Neural cell (in vitro differentiated cells): Measurements from ENCODE around the gene ARHGEF38. TPM values are rescaled to one million over a fixed set of nuclear protein-coding genes. Genes with fewer than 3 reads are reported as not detected.

Experiments
- polyA plus RNA-seq: library from polyadenylated mRNA; depleted of rRNA; stranded (reverse); fragments of >200 nt; gene quantifications from 2 replicates; pipeline ENCODE4 v1.2.3, GENCODE V29; 2014
- small RNA-seq, 3 experiments: library from RNA; depleted of rRNA; stranded (forward); fragments of <200 nt; gene quantifications; one replicate each; pipeline ENCODE3, GENCODE V24; 2012

ARHGEF38 gene
- polyA plus RNA-seq, 1 donor from 2014 or later: not detected

Small RNAs within 50 kb of the gene (small RNA-seq; reads per million reads assigned to genes)
- 0 reads per million in 3 experiments for gene ATP5F1EP1

Other genes with a start within 250 kb of the ARHGEF38 start
- gene PPA2, start 78.6 kb upstream of the ARHGEF38 start, polyA plus RNA-seq: 151 and 180 TPM in 2 replicates
- 24.2 and 24.4 TPM in 2 replicates for gene INTS12, start 156.1 kb downstream of the ARHGEF38 start, polyA plus RNA-seq
- gene GSTCD, start 156.2 kb downstream of the ARHGEF38 start, polyA plus RNA-seq: 15.1 and 15.7 TPM in 2 replicates